Endodermal cell (in vitro differentiated cells): Measurements from ENCODE around the gene ASH1L. TPM values are rescaled to one million over a fixed set of nuclear protein-coding genes. Genes with fewer than 3 reads are reported as not detected.

ENCODE experiments used
- DNase-seq: peaks from one replicate; pipeline ENCODE4 v3.0.0-alpha.2; 2017
- H3K27ac ChIP-seq: 2 replicates; pipeline ENCODE4 v1.5.1; 2013; ENCODE audit warnings: mild to moderate bottlenecking, low read depth, low read length, moderate library complexity
- H3K27me3 ChIP-seq: 2 replicates; pipeline ENCODE4 v1.6.1; 2013; ENCODE audit warnings: mild to moderate bottlenecking, low read length, moderate library complexity; ENCODE audit not compliant: insufficient read depth, control insufficient read depth, poor library complexity, severe bottlenecking
- H3K36me3 ChIP-seq: 2 replicates; pipeline ENCODE4 v1.7.0; 2013; ENCODE audit warnings: mild to moderate bottlenecking, low read length, moderate library complexity; ENCODE audit not compliant: control insufficient read depth, insufficient read depth
- H3K4me1 ChIP-seq: one replicate; pipeline ENCODE4 v1.7.0; 2013; ENCODE audit warnings: low read length; ENCODE audit not compliant: control insufficient read depth, insufficient read depth
- H3K4me3 ChIP-seq: 2 replicates; pipeline ENCODE4 v1.5.1; 2013; ENCODE audit warnings: mild to moderate bottlenecking, low read length, moderate library complexity
- H3K9ac ChIP-seq: 2 replicates; pipeline ENCODE4 v1.6.1; 2013; ENCODE audit warnings: mild to moderate bottlenecking, low read length, moderate library complexity; ENCODE audit not compliant: poor library complexity, severe bottlenecking; ENCODE audit errors: extremely low read depth
- H3K9me3 ChIP-seq: 2 replicates; pipeline ENCODE4 v1.6.1; 2013; ENCODE audit warnings: mild to moderate bottlenecking, low read length, moderate library complexity; ENCODE audit not compliant: control insufficient read depth
- H3K27ac Mint-ChIP-seq: 2 replicates; pipeline ENCODE4 v1.8.0; 2020; ENCODE audit warnings: mixed read lengths
- H3K27me3 Mint-ChIP-seq: 2 replicates; pipeline ENCODE4 v1.8.0; 2021; ENCODE audit warnings: mild to moderate bottlenecking, mixed read lengths; ENCODE audit not compliant: insufficient read depth
- H3K36me3 Mint-ChIP-seq: 2 replicates; pipeline ENCODE4 v1.8.0; 2020; ENCODE audit warnings: low read depth, mixed read lengths
- H3K4me1 Mint-ChIP-seq: 2 replicates; pipeline ENCODE4 v1.8.0; 2020; ENCODE audit warnings: mixed read lengths
- H3K4me3 Mint-ChIP-seq: 2 replicates; pipeline ENCODE4 v1.8.0; 2020; ENCODE audit warnings: mild to moderate bottlenecking, moderate library complexity, mixed read lengths
- H3K9me3 Mint-ChIP-seq: 2 replicates; pipeline ENCODE4 v1.8.0; 2020; ENCODE audit warnings: mild to moderate bottlenecking, mixed read lengths
- CTCF ChIP-seq: fragments of 200-600 bp; sonication (generic); conservative IDR thresholded peaks from 2 replicates; pipeline ENCODE4 v1.5.0; 2021; ENCODE audit warnings: antibody characterized with exemption, mild to moderate bottlenecking
- WGBS, 2 experiments: methylation state at CpG; one replicate each; pipeline versions ENCODE4 v1.1.5 to v1.1.7; 2013; ENCODE audit warnings: missing lambda C conversion rate in 2 of 2, mixed read lengths in 1 of 2; ENCODE audit not compliant: insufficient coverage in 1 of 2, insufficient read length in 1 of 2; 5-methylcytosine and 5-hydroxymethylcytosine counted together
- total RNA-seq, 2 donors: library from RNA; stranded (reverse); fragmentation: NEBNext Ultra II Directional in 1 of 2; extraction: Animal tissue kit (Norgen Biotek cat#: 25700) in 1 of 2; gene quantifications; 2 replicates in 1 of 2; 3 replicates in 1 of 2; pipeline ENCODE4 v1.2.1, GENCODE V29; 2021

ASH1L gene
- total RNA-seq, 2 donors from 2014 or later = 34.5 to 37.0 TPM

GRCh38 chr1:155474146-155474545, 88.5 kb downstream of the ASH1L start:
- Histone ChIP-seq H3K4me1 (no peaks in the 10 kb centered on the region), H3K4me3 (no peak overlapping the region), H3K9ac (no peak overlapping the region), H3K27me3 (no peaks in the 10 kb centered on the region), H3K9me3 (peaks cover 29% of the 10 kb centered on the region), H3K36me3 (peaks cover 40% of the 10 kb centered on the region), H3K27ac (no peak overlapping the region)
- H3K9me3 Mint-ChIP-seq = peaks cover 23% of the 10 kb centered on the region
- no peak overlapping the region for H3K27ac Mint-ChIP-seq
- no peak overlapping the region for H3K4me3 Mint-ChIP-seq
- no peaks in the 10 kb centered on the region for H3K27me3 Mint-ChIP-seq
- 95 to 96% methylated on average over 4 to 5 of the region's 5 CpGs for WGBS, 2 experiments
- TF ChIP-seq CTCF = no peak
- H3K4me1 Mint-ChIP-seq = no peaks in the 10 kb centered on the region
- no peak for DNase-seq
- peaks cover 56% of the 10 kb centered on the region for H3K36me3 Mint-ChIP-seq

GRCh38 chr1:155473151-155473821, 89.3 kb downstream of the ASH1L start:
- Mint-ChIP-seq H3K27me3 (no peaks in the 10 kb centered on the region), H3K4me1 (no peaks in the 10 kb centered on the region), H3K9me3 (peaks cover 23% of the 10 kb centered on the region), H3K4me3 (no peak overlapping the region), H3K36me3 (peaks cover 50% of the 10 kb centered on the region), H3K27ac (no peak overlapping the region)
- no peak for DNase-seq
- H3K27me3 ChIP-seq = no peaks in the 10 kb centered on the region
- TF ChIP-seq CTCF = no peak
- H3K9me3 ChIP-seq = peaks cover 29% of the 10 kb centered on the region
- H3K4me1 ChIP-seq = no peaks in the 10 kb centered on the region
- H3K4me3 ChIP-seq = no peak overlapping the region
- WGBS, 2 experiments = 90 to 93% methylated on average over 3 to 4 of the region's 5 CpGs
- H3K36me3 ChIP-seq = peaks cover 32% of the 10 kb centered on the region
- no peak overlapping the region for H3K27ac ChIP-seq
- no peak overlapping the region for H3K9ac ChIP-seq

DNA sequence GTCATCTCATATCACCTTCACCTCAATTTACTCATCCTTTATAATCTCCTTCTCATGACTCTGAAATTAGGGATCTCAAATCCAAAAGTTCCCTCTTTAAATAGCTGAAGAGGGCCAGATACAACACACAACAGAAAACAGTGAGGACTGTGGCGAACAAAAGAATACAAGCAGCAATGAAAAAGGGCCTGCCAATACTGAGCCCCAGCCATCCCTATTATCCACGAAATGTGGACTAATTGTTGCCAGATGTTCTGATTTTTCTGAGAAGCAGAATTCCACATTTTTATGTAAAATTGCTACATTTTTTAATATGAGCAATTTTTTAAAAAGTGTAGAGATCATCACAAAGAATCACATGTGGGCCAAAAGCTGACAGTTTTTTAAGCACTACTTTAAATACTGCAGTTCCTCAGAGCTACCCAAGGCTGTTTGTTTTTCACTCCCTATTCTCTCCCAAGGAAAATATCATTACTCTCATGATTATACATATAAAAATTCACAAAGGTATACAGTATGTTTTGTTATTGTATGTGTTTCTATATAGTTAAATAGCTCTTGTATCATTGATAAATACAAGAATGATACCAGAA, 90.0 kb downstream of the ASH1L start:
- Mint-ChIP-seq H3K27me3 (no peaks in the 10 kb centered on the region), H3K4me1 (no peaks in the 10 kb centered on the region), H3K4me3 (no peak overlapping the region), H3K36me3 (peaks cover 47% of the 10 kb centered on the region), H3K27ac (no peak overlapping the region), H3K9me3 (peaks cover 23% of the 10 kb centered on the region)
- Histone ChIP-seq H3K36me3 (peaks cover 26% of the 10 kb centered on the region), H3K27ac (no peak overlapping the region), H3K27me3 (no peaks in the 10 kb centered on the region), H3K4me3 (no peak overlapping the region), H3K4me1 (no peaks in the 10 kb centered on the region), H3K9me3 (peaks cover 29% of the 10 kb centered on the region), H3K9ac (no peak overlapping the region)
- no peak for DNase-seq
- no peak for TF ChIP-seq CTCF
- WGBS, 2 experiments = 93% methylated on average over 2 of the region's 2 CpGs; no CpG with 5 or more reads in 1 of the 2 experiments
